T-helper 2 cell treated with Interferon-gamma antibody and Interleukin-4, amounts not matched to agents 100 ng/mL and 5 ng/mL, for 36 hours (primary cell): ENCODE data around the gene F7. TPM values are rescaled to one million over a fixed set of nuclear protein-coding genes. Genes with fewer than 3 reads are reported as not detected.

Source experiments
- intact Hi-C: fragments of 100-400 bp; cut with micrococcal nuclease; formaldehyde crosslinking; loops from one replicate; pipeline ENCODE4 v1.15.1; 2023
- total RNA-seq: library from RNA; stranded (reverse); gene quantifications from 2 replicates; pipeline ENCODE4 v1.2.3, GENCODE V29; 2022

Gene F7
- total RNA-seq, 1 donor from 2014 or later: not detected

DNA sequence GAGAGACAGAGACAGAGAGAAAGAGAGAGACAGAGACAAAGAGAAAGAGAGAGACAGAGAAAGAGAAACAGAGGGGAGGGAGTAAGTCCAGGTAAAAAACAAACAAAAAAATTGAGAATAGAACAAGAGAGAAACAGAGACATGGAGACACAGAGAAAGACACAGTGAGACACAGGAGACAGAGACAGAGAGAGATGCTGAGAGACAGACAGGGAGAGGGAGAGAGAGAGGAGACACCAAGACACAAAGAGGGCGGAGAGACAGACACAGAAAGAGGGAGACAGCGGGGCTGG is 47.0 kb downstream of the F7 start:
- intact Hi-C loops: loop anchor here (2.0 to 5.0 kb wide), 2 partner anchors 22 to 210 kb away; no protein-coding TSS in a partner anchor

DNA sequence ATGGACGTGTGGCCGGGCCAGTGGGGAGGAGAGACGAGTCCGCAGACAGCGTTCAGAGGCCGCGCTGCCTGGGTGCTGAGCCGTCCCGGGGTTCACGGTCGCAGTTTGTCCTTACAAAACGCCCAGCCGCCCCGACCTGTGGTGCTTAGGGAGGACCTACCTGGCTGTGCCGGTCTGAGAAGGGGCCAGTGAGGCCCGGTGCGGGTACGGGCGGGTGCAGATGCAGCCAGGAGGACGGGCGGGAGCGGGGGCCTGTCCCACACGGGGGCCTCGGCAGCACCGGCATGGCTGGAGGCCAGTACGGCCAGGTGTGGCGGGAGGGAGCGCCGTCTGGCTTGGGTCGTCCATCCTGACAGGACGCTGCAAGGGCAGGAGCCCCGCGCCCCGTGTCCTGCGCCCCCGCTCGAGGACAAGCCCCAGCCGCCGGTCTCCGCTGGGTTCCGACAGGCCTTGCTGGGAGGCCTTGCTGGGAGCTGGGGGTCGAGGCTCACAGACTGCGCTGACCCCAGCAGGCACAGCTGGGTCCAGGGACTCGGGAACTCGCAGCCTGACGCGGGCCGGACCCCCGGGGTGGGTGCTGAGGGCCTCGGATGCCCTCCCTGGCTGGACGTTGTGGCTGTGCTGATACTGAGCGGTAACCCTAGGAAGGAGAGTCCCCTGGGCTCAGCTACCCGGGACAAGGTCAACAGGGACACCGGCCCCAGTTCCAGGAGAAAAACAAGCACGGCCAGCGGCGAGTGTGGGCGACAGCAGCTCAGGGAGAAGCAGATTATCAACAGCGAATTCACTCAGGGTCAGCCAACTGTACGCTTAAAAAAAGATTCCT is 47.6 kb downstream of the F7 start:
- intact Hi-C loops: loop anchor here (1.0 to 5.0 kb wide), 3 partner anchors 22 to 211 kb away; no protein-coding TSS in a partner anchor

- intact Hi-C loops: loop anchor here (1.0 to 5.0 kb wide), 3 partner anchors 23 to 212 kb away; no protein-coding TSS in a partner anchor
These were observed 48.5 kb downstream of the F7 start for GRCh38 chr13:113153810-113154748.

- intact Hi-C loops: no loop called here
These were observed 49.6 kb downstream of the F7 start for GRCh38 chr13:113155201-113155600.

DNA sequence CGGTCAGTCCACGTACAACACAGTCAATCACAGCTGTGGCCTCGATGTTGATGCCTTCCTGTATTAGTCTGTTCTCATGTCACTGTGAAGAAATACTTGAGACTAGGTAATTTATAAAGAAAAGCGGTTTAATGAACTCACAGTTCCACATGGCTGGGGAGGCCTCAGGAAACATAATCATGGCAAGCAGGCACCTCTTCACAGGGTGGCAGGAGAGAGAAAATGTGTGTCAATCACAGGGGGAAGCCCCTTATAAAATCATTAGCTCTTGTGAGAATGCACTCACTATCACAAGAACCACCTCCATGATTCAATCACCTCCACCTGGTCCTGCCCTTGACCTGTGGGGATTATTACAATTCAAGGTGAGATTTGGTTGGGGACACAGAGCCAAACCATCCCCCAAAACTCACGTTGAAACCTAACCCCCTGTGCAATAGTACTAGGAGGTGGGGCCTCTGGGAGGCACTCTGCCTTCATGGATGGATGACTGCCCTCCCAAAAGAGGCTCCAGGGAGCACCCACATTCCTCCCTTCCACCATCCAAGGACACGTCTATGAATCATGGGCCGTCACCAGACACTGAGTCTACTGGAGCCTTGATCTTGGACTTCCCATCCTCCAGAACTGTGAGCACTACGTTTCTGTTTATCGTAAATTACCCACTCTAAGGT is 50.5 kb downstream of the F7 start:
- intact Hi-C loops: no loop called here

DNA sequence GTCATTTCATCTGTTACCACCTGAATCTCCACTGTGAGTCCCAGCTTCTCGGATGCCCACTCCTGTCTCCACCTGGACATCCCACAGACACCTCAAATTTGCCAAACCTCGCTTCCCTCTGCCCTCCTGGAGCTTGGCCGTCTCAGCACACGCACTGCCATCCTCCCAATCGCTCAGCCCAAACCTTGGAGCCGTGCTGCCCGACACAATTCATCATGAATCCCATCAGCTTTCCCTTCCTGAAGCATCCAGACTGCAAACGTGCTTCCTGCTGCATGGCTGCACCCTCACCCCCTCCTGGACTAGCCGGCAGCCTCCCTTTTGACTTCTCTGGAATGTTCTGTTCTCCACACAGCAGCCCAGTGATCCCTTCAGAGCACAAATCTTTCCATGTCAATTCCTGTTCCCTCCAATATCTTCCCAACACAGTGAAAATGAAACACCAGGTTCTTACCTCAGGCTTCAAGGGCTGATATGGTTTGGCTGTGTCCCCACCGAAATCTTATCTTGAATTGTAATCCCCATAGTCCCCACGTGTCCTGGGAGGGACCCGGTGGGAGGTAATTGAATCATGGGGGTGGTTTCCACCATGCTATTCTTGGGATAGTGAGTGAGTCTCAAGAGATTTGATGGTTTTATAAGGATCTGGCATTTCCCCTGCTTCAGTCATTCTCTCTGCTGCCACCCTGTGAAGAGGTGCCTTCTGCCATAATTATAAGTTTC is 51.8 kb downstream of the F7 start:
- intact Hi-C loops: no loop called here

- intact Hi-C loops: no loop called here
These were observed 52.5 kb downstream of the F7 start, which contains the start of gene PROZ for GRCh38 chr13:113157929-113158747. TSS of gene PROZ (plus strand) at chr13:113158648. CDS start at chr13:113158661, 13 bp downstream.

DNA sequence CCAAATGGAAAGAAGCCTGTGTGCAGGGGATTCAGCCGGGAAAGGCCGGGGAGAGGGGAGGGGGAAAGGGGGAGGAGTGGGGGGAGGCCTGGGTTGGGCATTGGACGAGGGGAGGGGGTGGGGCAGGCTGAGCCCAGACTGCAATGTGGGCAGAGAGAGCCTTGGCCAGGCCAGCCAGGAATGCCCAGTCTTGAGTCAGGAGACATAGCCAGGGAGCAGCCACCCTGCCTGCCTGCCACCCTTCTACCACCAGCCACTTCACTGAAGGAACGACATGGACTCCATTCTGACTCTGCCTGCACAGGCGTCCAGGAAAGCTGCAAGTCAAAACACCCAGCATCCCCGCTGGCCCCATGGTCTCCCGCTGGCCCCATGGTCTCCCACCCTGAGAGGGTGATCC is 53.4 kb downstream of the F7 start:
- intact Hi-C loops: no loop called here

GRCh38 chr13:113159701-113160100 is 54.1 kb downstream of the F7 start:
- intact Hi-C loops: loop anchor here (2.0 kb wide), 1 partner anchor 49 kb away; the partner anchor contains the start of genes CUL4A and PCID2

DNA sequence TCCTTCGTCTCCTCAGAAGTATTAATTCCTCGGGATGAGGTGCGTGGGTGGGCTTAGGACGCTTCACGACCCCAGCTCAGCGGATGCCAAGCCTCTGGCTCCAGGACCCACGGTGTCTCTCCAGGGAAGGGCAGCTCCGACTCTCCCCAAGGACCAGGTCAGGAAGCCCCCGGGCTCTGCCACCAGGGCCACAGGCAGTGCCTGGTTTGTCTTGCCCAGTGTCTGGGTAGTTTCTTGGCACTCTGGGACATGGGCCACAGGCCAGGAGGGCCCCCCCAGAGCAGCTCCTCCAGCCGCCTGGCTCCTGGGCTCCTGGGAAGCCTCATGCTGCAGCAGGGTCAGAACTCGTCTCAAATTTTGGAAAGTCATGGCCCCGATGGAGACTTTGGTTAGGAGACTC is 55.4 kb downstream of the F7 start:
- intact Hi-C loops: loop anchor here (2.0 kb wide), 1 partner anchor 48 kb away; the partner anchor contains the start of genes CUL4A and PCID2

DNA sequence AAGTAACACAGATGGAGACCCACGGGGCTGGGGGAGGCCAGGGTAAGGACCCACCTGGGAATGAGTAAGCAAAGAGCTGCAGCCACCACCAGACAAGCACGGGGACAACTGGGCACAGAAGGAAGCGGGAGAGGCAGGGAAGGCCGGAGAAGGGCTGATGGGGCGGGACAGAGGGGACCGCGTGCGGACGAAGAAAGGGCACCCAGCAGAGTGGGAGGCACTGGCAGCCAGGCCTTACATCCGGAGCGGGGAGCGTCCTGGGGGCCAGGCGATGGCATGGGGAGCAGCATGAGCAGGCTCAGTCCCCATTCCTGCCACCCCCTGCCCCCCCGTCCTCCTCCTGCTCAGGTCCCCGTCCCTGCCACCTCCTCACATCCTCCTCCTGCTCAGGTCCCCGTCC is 55.8 kb downstream of the F7 start:
- intact Hi-C loops: loop anchor here (2.0 kb wide), 1 partner anchor 47 kb away; the partner anchor contains the start of genes CUL4A and PCID2

- intact Hi-C loops: loop anchor here (2.0 kb wide), 1 partner anchor 47 kb away; the partner anchor contains the start of genes CUL4A and PCID2
These were observed 56.4 kb downstream of the F7 start for GRCh38 chr13:113161975-113162374.

DNA sequence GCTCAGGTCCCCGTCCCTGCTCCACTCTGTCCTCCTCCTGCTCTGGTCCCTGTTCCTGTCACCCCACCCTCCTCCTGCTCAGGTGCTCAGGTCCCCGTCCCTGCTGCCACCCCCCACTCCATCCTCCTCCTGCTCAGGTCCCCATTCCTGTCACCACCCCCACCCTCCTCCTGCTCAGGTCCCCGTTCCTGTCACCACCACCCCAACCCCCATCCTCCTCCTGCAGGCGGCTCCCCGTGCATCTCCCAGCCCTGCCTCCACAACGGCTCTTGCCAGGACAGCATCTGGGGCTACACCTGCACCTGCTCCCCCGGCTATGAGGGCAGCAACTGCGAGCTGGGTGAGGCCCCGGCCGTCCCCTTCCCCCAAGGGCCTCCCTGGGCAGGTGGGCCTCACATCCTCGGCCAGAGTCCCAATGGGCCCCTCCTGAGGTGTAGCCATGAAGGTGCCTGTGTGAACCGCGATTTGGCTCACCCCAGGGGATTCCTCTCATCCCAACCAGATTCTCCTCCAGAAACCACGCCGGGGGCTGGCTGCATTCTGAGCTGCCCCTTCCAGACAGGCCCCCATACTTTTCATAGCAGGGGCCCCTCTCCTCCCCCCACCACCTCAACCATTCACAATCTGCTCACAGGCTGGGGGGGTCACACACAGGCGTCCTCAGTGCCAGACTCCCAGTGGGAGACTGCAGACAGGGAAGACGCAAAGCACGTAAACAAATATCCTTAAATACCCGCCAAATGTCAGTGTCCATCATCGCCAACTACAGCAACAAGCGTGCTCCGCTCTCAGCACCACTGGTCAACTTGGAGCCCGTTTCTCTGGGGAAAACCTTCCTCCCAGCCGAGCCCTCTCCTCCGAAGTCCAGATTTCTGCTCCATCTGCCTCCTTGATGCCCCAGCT is 57.4 kb downstream of the F7 start:
- intact Hi-C loops: no loop called here

DNA sequence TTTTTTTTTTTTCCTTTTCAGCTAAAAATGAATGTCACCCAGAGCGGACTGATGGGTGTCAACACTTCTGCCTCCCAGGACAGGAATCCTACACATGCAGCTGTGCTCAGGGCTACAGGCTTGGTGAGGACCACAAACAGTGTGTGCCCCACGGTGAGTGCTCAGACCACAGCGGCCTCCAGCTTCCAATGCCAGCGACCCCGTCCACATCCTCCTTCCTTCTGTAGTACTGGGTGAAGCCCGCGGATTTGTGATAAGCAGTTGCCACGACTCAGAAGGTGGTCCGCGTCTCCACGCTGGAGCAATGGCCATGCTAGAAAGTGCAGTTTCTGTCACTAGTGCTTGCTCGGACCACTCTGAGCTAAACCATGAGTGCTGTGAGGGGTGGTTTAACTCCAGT is 58.9 kb downstream of the F7 start:
- intact Hi-C loops: no loop called here

GRCh38 chr13:113166266-113166665 is 60.7 kb downstream of the F7 start:
- intact Hi-C loops: no loop called here

DNA sequence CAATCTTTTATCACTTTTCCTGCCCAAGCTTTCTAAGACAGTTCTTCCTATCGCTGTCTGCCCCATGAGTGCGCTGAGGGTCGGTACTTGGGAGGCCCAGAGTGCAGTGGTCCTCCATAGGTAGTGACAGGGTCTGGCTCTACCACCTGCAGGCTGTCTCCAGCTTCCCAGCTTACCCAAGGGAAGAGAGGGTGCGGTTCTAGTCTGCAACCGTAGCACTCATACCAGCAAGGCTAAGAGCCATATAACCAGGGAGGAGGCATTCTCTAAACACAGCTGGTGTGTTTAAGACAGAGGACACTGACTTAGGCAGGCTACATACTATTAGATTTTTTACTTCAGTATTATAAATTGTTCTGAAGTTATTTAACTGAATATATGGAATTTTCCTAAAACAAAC is 61.1 kb downstream of the F7 start:
- intact Hi-C loops: no loop called here

- intact Hi-C loops: no loop called here
These were observed 61.6 kb downstream of the F7 start for GRCh38 chr13:113167155-113167554.

DNA sequence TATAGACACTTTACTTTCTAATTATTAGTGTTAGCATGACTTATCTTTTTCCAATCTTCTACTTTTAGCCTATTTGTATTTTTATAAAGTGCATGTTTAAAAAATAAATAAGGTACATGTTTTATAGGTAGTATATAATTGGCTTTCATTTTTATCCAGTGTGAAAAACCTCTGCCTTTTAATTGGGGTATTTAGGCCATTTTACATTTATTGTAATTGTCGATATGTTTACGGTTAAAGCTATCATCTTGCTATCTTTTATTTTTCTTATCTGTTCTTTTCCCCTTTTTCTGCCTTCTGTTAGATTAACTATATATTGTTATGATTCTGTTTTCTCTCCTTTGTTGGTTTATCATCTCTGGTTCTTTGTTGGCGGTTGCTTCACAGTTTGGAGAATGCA is 62.0 kb downstream of the F7 start:
- intact Hi-C loops: no loop called here

- intact Hi-C loops: no loop called here
These were observed 62.6 kb downstream of the F7 start for GRCh38 chr13:113168211-113168610.
